GM13976 (cell line): ENCODE measurements around the gene KRT3.

Experiments
- DNase-seq: peaks from one replicate; pipeline ENCODE4 v3.0.0; 2012; ENCODE audit warnings: low spot score
- in situ Hi-C: fragments of 300-500 bp; cut with MboI; formaldehyde crosslinking; loops from one replicate; pipeline ENCODE4 v1.12.0; 2022; ENCODE audit warnings: low sequenced_read_pairs, mixed read lengths, inconsistent platforms; ENCODE audit not compliant: unreplicated experiment
- TF ChIP-seq, protein P1 (sequence below): IDR thresholded peaks from 2 replicates; pipeline ENCODE4 v1.5.1; 2012; ENCODE audit warnings: borderline replicate concordance, mild to moderate bottlenecking; ENCODE audit not compliant: insufficient read depth; ENCODE audit errors: extremely low read depth, missing control alignments, control extremely low read depth

KRT3 gene

DNA sequence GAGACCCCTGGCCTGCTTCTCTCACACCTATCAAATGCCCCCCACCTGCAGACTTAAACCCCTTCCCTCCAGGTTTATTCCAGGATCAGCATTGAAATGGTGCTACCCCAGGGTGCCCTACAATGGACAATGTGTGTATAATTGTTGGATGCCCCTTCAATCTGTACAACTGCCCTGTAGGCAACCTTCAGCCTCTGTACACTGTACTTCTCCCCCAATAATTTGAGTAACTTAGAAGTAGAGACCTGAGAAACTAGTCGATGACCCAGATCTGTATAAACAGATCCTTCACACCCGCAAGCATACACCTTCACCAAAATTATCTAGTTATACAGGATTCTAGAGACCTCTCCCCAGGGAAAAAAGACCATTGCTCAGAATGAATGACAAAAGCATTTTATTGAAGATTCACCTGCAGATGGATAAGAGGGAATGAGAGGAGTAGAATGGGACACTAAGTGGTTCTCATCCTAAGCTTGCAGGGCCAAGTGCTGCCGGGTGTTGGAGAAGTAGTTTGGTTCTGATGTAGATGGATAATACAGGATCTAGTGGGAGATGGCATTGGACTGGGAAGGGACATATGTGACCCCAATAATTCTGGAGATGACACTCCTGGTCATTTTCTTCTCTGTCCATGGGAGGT is 10.4 kb upstream of the KRT3 start:
- in situ Hi-C loops = no loop called here
- no peak for DNase-seq
- TF ChIP-seq, protein P1, sequence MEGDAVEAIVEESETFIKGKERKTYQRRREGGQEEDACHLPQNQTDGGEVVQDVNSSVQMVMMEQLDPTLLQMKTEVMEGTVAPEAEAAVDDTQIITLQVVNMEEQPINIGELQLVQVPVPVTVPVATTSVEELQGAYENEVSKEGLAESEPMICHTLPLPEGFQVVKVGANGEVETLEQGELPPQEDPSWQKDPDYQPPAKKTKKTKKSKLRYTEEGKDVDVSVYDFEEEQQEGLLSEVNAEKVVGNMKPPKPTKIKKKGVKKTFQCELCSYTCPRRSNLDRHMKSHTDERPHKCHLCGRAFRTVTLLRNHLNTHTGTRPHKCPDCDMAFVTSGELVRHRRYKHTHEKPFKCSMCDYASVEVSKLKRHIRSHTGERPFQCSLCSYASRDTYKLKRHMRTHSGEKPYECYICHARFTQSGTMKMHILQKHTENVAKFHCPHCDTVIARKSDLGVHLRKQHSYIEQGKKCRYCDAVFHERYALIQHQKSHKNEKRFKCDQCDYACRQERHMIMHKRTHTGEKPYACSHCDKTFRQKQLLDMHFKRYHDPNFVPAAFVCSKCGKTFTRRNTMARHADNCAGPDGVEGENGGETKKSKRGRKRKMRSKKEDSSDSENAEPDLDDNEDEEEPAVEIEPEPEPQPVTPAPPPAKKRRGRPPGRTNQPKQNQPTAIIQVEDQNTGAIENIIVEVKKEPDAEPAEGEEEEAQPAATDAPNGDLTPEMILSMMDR = no peak

DNA sequence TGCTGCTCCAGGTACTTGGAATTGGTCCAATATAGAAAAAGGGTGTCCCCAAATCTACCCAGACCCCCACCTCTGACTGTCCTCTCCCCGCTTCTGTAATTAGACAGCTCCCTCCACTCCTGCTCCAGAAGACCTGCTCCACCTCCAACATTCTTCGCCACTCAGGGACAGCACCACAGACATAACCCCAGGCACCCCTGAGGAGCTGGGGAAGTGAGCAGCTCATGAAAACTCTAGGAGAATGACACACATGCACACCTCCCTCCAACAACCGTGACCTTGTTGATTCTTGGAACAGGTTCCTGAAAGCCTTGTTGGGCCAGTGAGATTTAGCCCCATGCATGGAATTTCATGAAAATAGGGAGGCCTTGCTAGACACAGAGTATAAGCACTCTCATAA is 9.8 kb upstream of the KRT3 start:
- TF ChIP-seq, protein P1 = no peak

DNA sequence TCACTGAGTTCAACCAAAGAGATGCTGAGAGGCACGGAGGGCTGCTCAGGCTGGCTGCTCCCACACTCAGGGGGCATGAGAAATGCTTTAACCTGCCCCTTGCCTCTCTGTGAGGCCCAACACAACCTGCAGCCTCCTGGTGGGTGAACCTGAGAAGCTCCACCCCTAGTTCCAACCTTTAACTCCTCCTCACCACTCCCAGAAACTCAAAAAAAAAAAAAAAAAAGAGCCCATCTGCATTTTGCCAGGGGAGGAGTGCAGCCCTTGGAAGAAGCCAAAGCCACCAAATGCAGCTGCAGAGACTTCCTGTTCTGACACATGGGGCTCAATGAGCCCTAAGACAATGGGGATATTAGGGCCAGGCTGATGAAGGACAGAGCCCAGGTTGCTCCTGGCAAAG is 9.1 kb upstream of the KRT3 start:
- TF ChIP-seq, protein P1 = no peak
- no peak for DNase-seq
- in situ Hi-C loops = no loop called here

More for the DNA sequence above, 9.8 kb upstream of the KRT3 start:
- DNase-seq = no peak
- in situ Hi-C loops = no loop called here

DNA sequence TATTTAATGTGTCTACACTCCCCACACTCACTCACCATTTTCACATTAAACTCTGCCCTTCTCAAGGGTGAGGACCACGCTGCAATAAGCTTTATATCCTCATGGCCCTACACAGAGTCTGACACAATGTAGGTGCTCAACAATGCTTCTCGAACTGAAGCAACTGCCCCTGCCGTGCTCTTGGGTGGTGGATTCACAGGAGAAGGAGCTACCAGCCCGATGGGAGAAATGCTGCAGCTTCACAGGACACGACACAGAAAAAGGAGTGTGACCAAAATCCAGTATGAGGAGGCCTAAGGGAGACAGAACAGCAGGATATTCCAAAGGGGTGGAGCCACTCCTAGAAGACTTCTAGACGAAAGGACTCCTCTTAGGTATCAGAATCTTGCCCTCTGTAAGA is 6.5 kb upstream of the KRT3 start:
- no peak for DNase-seq
- TF ChIP-seq, protein P1 = no peak
- in situ Hi-C loops = no loop called here

DNA sequence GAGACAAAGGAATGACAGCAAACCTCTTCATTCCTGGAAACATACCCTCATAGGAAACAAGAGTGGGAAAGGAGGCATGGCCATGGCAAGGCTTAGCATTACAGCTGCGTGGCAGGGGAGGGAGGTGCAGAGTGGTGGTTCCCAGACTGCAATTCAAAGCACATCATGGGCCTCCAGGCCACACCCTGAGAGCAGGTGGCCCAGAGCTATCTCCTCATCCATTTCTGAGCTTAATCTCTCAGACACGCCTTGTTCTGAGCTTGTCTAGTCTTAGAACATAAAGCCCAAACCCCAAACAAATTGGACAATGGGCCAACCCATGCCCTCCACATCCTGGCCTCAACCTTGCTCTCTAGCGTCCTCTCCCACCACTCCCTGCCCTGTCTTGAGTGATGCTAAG is 5.9 kb upstream of the KRT3 start:
- TF ChIP-seq, protein P1 = no peak
- in situ Hi-C loops = no loop called here
- no peak for DNase-seq

DNA sequence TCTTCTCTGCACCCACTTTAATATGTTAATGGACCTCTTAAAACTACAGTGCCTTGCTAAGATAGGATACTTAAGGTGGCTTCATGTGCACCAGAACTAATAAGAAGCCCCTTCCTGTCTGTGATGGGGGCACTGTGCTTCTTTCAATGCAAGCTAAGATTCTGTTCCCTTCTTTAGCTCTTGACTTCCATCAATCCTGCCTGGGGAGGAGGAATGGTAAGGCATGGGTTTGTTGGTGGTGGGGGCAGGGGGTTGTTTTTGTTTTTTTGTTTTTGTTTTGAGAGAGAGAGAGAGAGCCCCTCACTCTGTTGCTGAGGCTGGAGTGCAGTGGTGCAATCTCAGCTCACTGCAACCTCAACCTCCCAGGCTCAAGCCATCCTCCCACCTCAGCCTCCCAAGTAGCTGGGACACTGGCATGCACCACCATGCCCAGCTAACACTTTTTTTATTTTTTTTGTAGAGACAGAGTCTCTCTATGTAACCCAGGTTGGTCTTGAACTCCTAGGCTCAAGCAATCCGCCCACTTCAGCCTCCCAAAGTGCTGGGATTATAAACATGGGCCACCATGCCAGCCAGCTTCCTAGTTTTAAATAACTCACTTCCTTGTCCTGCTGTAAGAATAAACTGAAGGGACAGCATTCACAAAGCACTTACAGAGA is 4.5 kb upstream of the KRT3 start:
- no peak for DNase-seq
- TF ChIP-seq, protein P1 = no peak
- in situ Hi-C loops = no loop called here
